KBM-7 (cell line): Measurements from ENCODE around the gene CDK4.

Experiments
- DNase-seq: peaks from one replicate; pipeline ENCODE4 v3.0.0-alpha.2; 2015
- in situ Hi-C: fragments of 300-500 bp; cut with MboI; formaldehyde crosslinking; loops from 2 replicates; pipeline ENCODE4 v1.14.3; 2020; ENCODE audit warnings: low sequenced_read_pairs, low pct_unique_long_range_greater_than_20kb, mixed read lengths

The CDK4 gene

GRCh38 chr12:57751788-57752667 lies at the start of gene CDK4:
Gene CDK4, minus strand, starts transcription at chr12:57752310. Its CDS starts 593 bp downstream, at chr12:57751717.
- in situ Hi-C loops = no loop called here
- peak; percentile 100 for DNase-seq

- in situ Hi-C loops = no loop called here
These were observed 48.9 kb upstream of the CDK4 start for GRCh38 chr12:57800965-57801364.

GRCh38 chr12:57797933-57798332 lies 45.8 kb upstream of the CDK4 start:
- in situ Hi-C loops = no loop called here
- peak; percentile 60 for DNase-seq

More at GRCh38 chr12:57800965-57801364, 48.9 kb upstream of the CDK4 start:
- DNase-seq = no peak

- DNase-seq = no peak
- in situ Hi-C loops = no loop called here
These were observed 44.9 kb upstream of the CDK4 start for GRCh38 chr12:57796996-57797395.

GRCh38 chr12:57795354-57795753 lies 43.2 kb upstream of the CDK4 start:
- in situ Hi-C loops = no loop called here

GRCh38 chr12:57793920-57794319 lies 41.8 kb upstream of the CDK4 start:
- in situ Hi-C loops = no loop called here
- DNase-seq = no peak

More at GRCh38 chr12:57795354-57795753, 43.2 kb upstream of the CDK4 start:
- no peak for DNase-seq

- in situ Hi-C loops = no loop called here
These were observed 31.8 kb upstream of the CDK4 start for GRCh38 chr12:57783861-57784260.

GRCh38 chr12:57783466-57783801 lies 31.3 kb upstream of the CDK4 start:
- in situ Hi-C loops = no loop called here
- DNase-seq = no peak

More at GRCh38 chr12:57783861-57784260, 31.8 kb upstream of the CDK4 start:
- no peak for DNase-seq

GRCh38 chr12:57782608-57783465 lies 30.7 kb upstream of the CDK4 start, which contains the start of gene TSFM:
Gene TSFM, plus strand, starts transcription at chr12:57782787. Its CDS starts 15 bp downstream, at chr12:57782802.
- in situ Hi-C loops = no loop called here
- peak; percentile 93 for DNase-seq

- no peak for DNase-seq
- in situ Hi-C loops = no loop called here
These were observed 30.1 kb upstream of the CDK4 start for GRCh38 chr12:57782243-57782607.

GRCh38 chr12:57781801-57782200 lies 29.7 kb upstream of the CDK4 start:
- in situ Hi-C loops = no loop called here
- DNase-seq = no peak

GRCh38 chr12:57781244-57781643 lies 29.1 kb upstream of the CDK4 start:
- peak; percentile 44 for DNase-seq
- in situ Hi-C loops = no loop called here

GRCh38 chr12:57780284-57780897 lies 28.3 kb upstream of the CDK4 start:
- in situ Hi-C loops = no loop called here
- no peak for DNase-seq

GRCh38 chr12:57779736-57780135 lies 27.6 kb upstream of the CDK4 start:
- no peak for DNase-seq
- in situ Hi-C loops = no loop called here

- no peak for DNase-seq
- in situ Hi-C loops = no loop called here
These were observed 25.8 kb upstream of the CDK4 start for GRCh38 chr12:57777911-57778310.

GRCh38 chr12:57777367-57777766 lies 25.3 kb upstream of the CDK4 start:
- in situ Hi-C loops = no loop called here

GRCh38 chr12:57776247-57776587 lies 24.1 kb upstream of the CDK4 start:
- in situ Hi-C loops = no loop called here
- DNase-seq = no peak

More at GRCh38 chr12:57777367-57777766, 25.3 kb upstream of the CDK4 start:
- DNase-seq = no peak

GRCh38 chr12:57775563-57776246 lies 23.6 kb upstream of the CDK4 start:
- in situ Hi-C loops = no loop called here
- peak; percentile 34 for DNase-seq

GRCh38 chr12:57775044-57775443 lies 22.9 kb upstream of the CDK4 start:
- no peak for DNase-seq
- in situ Hi-C loops = no loop called here
